DND-41 (cell line): Measurements from ENCODE around the gene CHTF18.

ENCODE experiments used
- EZH2 ChIP-seq: IDR thresholded peaks from 3 replicates; pipeline ENCODE4 v1.6.1; 2012; ENCODE audit warnings: borderline replicate concordance, low read depth, mild to moderate bottlenecking, moderate library complexity, low read length, inconsistent platforms; ENCODE audit not compliant: severe bottlenecking
- TF ChIP-seq, protein P1 (sequence below): IDR thresholded peaks from 2 replicates; pipeline ENCODE4 v1.5.1; 2012; ENCODE audit warnings: borderline replicate concordance, low read length, moderate library complexity, mild to moderate bottlenecking; ENCODE audit not compliant: poor library complexity, severe bottlenecking; ENCODE audit errors: extremely low read depth

DNA sequence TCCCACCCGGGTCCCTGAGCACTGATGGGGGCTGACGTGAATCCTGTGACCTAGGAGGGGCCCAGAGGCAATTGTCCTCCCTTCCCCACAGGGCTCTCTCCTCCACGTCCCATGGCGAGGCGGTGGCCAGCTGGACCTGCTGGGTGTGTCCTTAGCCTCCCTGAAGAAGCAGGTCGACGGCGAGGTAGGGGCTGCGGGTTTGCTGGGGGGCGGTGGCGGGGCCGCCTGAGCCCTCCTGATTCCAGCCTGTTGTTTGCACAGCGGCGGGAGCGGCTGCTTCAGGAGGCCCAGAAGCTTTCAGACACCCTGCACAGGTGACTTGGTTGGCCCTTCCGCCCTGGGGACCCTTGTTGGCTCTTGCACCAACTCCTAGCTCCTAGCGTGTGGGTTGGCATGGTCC lies 1.7 kb downstream of the CHTF18 start:
- TF ChIP-seq, protein P1, sequence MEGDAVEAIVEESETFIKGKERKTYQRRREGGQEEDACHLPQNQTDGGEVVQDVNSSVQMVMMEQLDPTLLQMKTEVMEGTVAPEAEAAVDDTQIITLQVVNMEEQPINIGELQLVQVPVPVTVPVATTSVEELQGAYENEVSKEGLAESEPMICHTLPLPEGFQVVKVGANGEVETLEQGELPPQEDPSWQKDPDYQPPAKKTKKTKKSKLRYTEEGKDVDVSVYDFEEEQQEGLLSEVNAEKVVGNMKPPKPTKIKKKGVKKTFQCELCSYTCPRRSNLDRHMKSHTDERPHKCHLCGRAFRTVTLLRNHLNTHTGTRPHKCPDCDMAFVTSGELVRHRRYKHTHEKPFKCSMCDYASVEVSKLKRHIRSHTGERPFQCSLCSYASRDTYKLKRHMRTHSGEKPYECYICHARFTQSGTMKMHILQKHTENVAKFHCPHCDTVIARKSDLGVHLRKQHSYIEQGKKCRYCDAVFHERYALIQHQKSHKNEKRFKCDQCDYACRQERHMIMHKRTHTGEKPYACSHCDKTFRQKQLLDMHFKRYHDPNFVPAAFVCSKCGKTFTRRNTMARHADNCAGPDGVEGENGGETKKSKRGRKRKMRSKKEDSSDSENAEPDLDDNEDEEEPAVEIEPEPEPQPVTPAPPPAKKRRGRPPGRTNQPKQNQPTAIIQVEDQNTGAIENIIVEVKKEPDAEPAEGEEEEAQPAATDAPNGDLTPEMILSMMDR: no peak
- no peak for TF ChIP-seq EZH2
